Epithelial cell of proximal tubule (primary cell): ENCODE measurements around the gene PLSCR1. TPM values are rescaled to one million over a fixed set of nuclear protein-coding genes. Genes with fewer than 3 reads are reported as not detected.
"Not testable (repeated sequence)": the region's sequence is repeated elsewhere in the genome, so short reads cannot be mapped to it uniquely, and the experiment has no call there.

ENCODE experiments used
- DNase-seq: peaks from one replicate; pipeline ENCODE4 v3.0.0-alpha.2; 2011; ENCODE audit warnings: low read depth
- H3K4me3 ChIP-seq: 2 replicates; pipeline ENCODE4 v1.5.1; 2011; ENCODE audit warnings: low read depth, mild to moderate bottlenecking, low read length
- CTCF ChIP-seq: conservative IDR thresholded peaks from 2 replicates; pipeline ENCODE4 v1.5.1; 2012; ENCODE audit warnings: low read depth, mild to moderate bottlenecking, low read length
- total RNA-seq: library from RNA; depleted of rRNA; stranded (reverse); fragments of >200 nt; gene quantifications from 2 replicates; pipeline ENCODE4 v1.2.3, GENCODE V29; 2015

Gene PLSCR1
- total RNA-seq, 1 donor from 2014 or later: 124 TPM

GRCh38 chr3:146532406-146532805, 12.0 kb downstream of the PLSCR1 start:
- no peak for DNase-seq

GRCh38 chr3:146530609-146531008, 13.8 kb downstream of the PLSCR1 start:
- no peak for TF ChIP-seq CTCF
- no peak overlapping the region for H3K4me3 ChIP-seq
- no peak for DNase-seq

More at GRCh38 chr3:146532406-146532805, 12.0 kb downstream of the PLSCR1 start:
- H3K4me3 ChIP-seq: no peak overlapping the region
- no peak for TF ChIP-seq CTCF

- DNase-seq: no peak
- no peak overlapping the region for H3K4me3 ChIP-seq
- no peak for TF ChIP-seq CTCF
These were observed 15.4 kb downstream of the PLSCR1 start for GRCh38 chr3:146529021-146529420.

GRCh38 chr3:146524961-146525360, 19.4 kb downstream of the PLSCR1 start:
- no peak for TF ChIP-seq CTCF
- H3K4me3 ChIP-seq: no peak overlapping the region
- DNase-seq: no peak

GRCh38 chr3:146523531-146523930, 20.9 kb downstream of the PLSCR1 start:
- no peak for DNase-seq
- TF ChIP-seq CTCF: no peak
- no peak overlapping the region for H3K4me3 ChIP-seq

GRCh38 chr3:146522174-146523158, 21.9 kb downstream of the PLSCR1 start:
- DNase-seq, H3K4me3 ChIP-seq: not testable (repeated sequence)

GRCh38 chr3:146521394-146521793, 23.0 kb downstream of the PLSCR1 start:
- DNase-seq: no peak
- no peak overlapping the region for H3K4me3 ChIP-seq
- no peak for TF ChIP-seq CTCF
